IMR-90 (cell line): ENCODE data around the gene SYNE1. TPM values are rescaled to one million over a fixed set of nuclear protein-coding genes. Genes with fewer than 3 reads are reported as not detected.

Source experiments
- ATAC-seq: fragments of 200-7000 bp; cut with Tn5 transposase; 2 replicates; pipeline ENCODE4 v1.9.1; 2020; ENCODE audit warnings: low read depth, mild to moderate bottlenecking, moderate library complexity
- BruUV-seq: library from RNA; stranded (reverse); fragments of 400-500 nt; replicated peaks from 2 replicates; lab custom pipeline; 2021; lab: Mats Ljungman, UMichigan
- CTCF ChIA-PET: fragments of 300-600 bp; formaldehyde crosslinking; extraction: SDS; loops from one replicate; lab custom pipeline; 2021; ENCODE audit warnings: antibody characterized with exemption; lab: Yijun Ruan, JAX
- POLR2A ChIA-PET: fragments of 300-600 bp; sonication (Branson Sonifier 250); formaldehyde crosslinking; loops from one replicate; lab custom pipeline; 2022; ENCODE audit warnings: antibody characterized with exemption; ENCODE audit not compliant: unreplicated experiment; lab: Charles Lee
- DNase-seq: peaks from one replicate; pipeline ENCODE4 v3.0.0; 2013
- H2AFZ ChIP-seq: replicated peaks from 2 replicates; pipeline ENCODE3; 2013; ENCODE audit warnings: low read length, mild to moderate bottlenecking; ENCODE audit not compliant: poor library complexity
- H2AK5ac ChIP-seq: 2 replicates; pipeline ENCODE4 v1.6.1; 2013; ENCODE audit warnings: low read depth, low read length, inconsistent platforms
- H2AK9ac ChIP-seq: replicated peaks from 2 replicates; pipeline ENCODE3; 2013; ENCODE audit warnings: mild to moderate bottlenecking, low read depth, low read length, moderate library complexity; ENCODE audit not compliant: poor library complexity
- H2BK120ac ChIP-seq: 2 replicates; pipeline ENCODE4 v1.6.1; 2013; ENCODE audit warnings: low read depth, low read length, inconsistent platforms
- H2BK15ac ChIP-seq: 3 replicates; pipeline ENCODE4 v1.6.1; 2013; ENCODE audit warnings: low read depth, low read length, inconsistent platforms
- H2BK20ac ChIP-seq: 2 replicates; pipeline ENCODE4 v1.6.1; 2013; ENCODE audit warnings: low read depth, mild to moderate bottlenecking, inconsistent platforms, low read length, moderate library complexity
- H2BK5ac ChIP-seq: 2 replicates; pipeline ENCODE4 v1.6.1; 2013; ENCODE audit warnings: mild to moderate bottlenecking, low read depth, low read length, inconsistent platforms; ENCODE audit not compliant: poor library complexity, severe bottlenecking
- H3K14ac ChIP-seq: replicated peaks from 2 replicates; pipeline ENCODE4 v1.6.1; 2013; ENCODE audit warnings: low read depth, low read length, inconsistent platforms
- H3K18ac ChIP-seq: 2 replicates; pipeline ENCODE4 v1.6.1; 2013; ENCODE audit warnings: low read depth, low read length, control low read depth
- H3K23ac ChIP-seq: 2 replicates; pipeline ENCODE4 v1.6.1; 2013; ENCODE audit warnings: low read depth, low read length, inconsistent platforms
- H3K27ac ChIP-seq: 2 replicates; pipeline ENCODE4 v1.5.1; 2013; ENCODE audit warnings: mild to moderate bottlenecking, control low read depth, low read length; ENCODE audit not compliant: insufficient read depth
- H3K27me3 ChIP-seq: 2 replicates; pipeline ENCODE4 v1.6.1; 2013; ENCODE audit warnings: low read length; ENCODE audit not compliant: control insufficient read depth, insufficient read depth
- H3K36me3 ChIP-seq: 2 replicates; pipeline ENCODE4 v1.6.1; 2013; ENCODE audit warnings: low read length, mixed read lengths; ENCODE audit not compliant: control insufficient read depth, insufficient read depth
- H3K4ac ChIP-seq: 2 replicates; pipeline ENCODE4 v1.6.1; 2013; ENCODE audit warnings: low read depth, low read length, inconsistent platforms
- H3K4me1 ChIP-seq: 2 replicates; pipeline ENCODE4 v1.6.1; 2013; ENCODE audit warnings: low read length, mixed read lengths; ENCODE audit not compliant: control insufficient read depth, insufficient read depth
- H3K4me2 ChIP-seq: 2 replicates; pipeline ENCODE4 v1.6.1; 2013; ENCODE audit warnings: low read depth, mild to moderate bottlenecking, control low read depth, low read length, moderate library complexity
- H3K4me3 ChIP-seq: 2 replicates; pipeline ENCODE4 v1.5.1; 2013; ENCODE audit warnings: low read depth, mild to moderate bottlenecking, control low read depth, low read length, moderate library complexity; ENCODE audit not compliant: insufficient read depth
- H3K56ac ChIP-seq: 2 replicates; pipeline ENCODE4 v1.6.1; 2013; ENCODE audit warnings: low read length, inconsistent platforms; ENCODE audit not compliant: insufficient read depth; ENCODE audit errors: extremely low read depth
- H3K79me1 ChIP-seq, 2 experiments: 2 replicates each; pipeline ENCODE4 v1.6.1; 2013; ENCODE audit warnings: low read length in 2 of 2, inconsistent platforms in 1 of 2, low read depth in 1 of 2
- H3K9ac ChIP-seq: 2 replicates; pipeline ENCODE4 v1.6.1; 2013; ENCODE audit warnings: low read depth, low read length, control low read depth
- H3K9me1 ChIP-seq: 2 replicates; pipeline ENCODE4 v1.6.1; 2013; ENCODE audit warnings: low read length, inconsistent platforms; ENCODE audit not compliant: insufficient read depth
- H3K9me3 ChIP-seq: 2 replicates; pipeline ENCODE4 v1.6.1; 2013; ENCODE audit warnings: low read length; ENCODE audit not compliant: control insufficient read depth, insufficient read depth
- H4K20me1 ChIP-seq: 2 replicates; pipeline ENCODE4 v1.6.1; 2013; ENCODE audit warnings: low read length, inconsistent platforms; ENCODE audit not compliant: insufficient read depth
- H4K5ac ChIP-seq: 2 replicates; pipeline ENCODE4 v1.6.1; 2013; ENCODE audit warnings: mild to moderate bottlenecking, low read depth, low read length, control low read depth
- H4K8ac ChIP-seq, 2 experiments: 2 replicates each; pipeline ENCODE4 v1.6.1; 2013; ENCODE audit warnings: low read depth in 2 of 2, low read length in 2 of 2, control low read depth in 1 of 2, inconsistent platforms in 1 of 2
- H4K91ac ChIP-seq: 2 replicates; pipeline ENCODE4 v1.6.1; 2013; ENCODE audit warnings: low read depth, low read length, inconsistent platforms; ENCODE audit not compliant: insufficient read depth
- BHLHE40 ChIP-seq: fragments of 150-350 bp; IDR thresholded peaks from 2 replicates; pipeline ENCODE4 v1.6.1; 2016; ENCODE audit warnings: mild to moderate bottlenecking, low read depth, low read length
- CEBPB ChIP-seq: IDR thresholded peaks from 2 replicates; pipeline ENCODE4 v1.6.1; 2012; ENCODE audit warnings: low read depth, low read length, improper control_type of control experiment
- CHD1 ChIP-seq: IDR thresholded peaks from 2 replicates; pipeline ENCODE4 v1.6.1; 2012; ENCODE audit warnings: low read depth, low read length, improper control_type of control experiment
- FOS ChIP-seq: fragments of 150-350 bp; IDR thresholded peaks from 2 replicates; pipeline ENCODE4 v1.6.1; 2016; ENCODE audit warnings: low read depth, low read length
- MAFK ChIP-seq: IDR thresholded peaks from 2 replicates; pipeline ENCODE4 v1.6.1; 2012; ENCODE audit warnings: low read depth, low read length, improper control_type of control experiment
- MAZ ChIP-seq: IDR thresholded peaks from 2 replicates; pipeline ENCODE4 v1.6.1; 2012; ENCODE audit warnings: low read depth, mild to moderate bottlenecking, low read length, improper control_type of control experiment, moderate library complexity, borderline replicate concordance
- MXI1 ChIP-seq: IDR thresholded peaks from 2 replicates; pipeline ENCODE4 v1.6.1; 2012; ENCODE audit warnings: low read depth, mild to moderate bottlenecking, low read length, moderate library complexity, borderline replicate concordance
- NFE2L2 ChIP-seq: fragments of 150-350 bp; IDR thresholded peaks from 2 replicates; pipeline ENCODE4 v1.6.1; 2016; ENCODE audit warnings: low read depth, mild to moderate bottlenecking, low read length
- POLR2A ChIP-seq: IDR thresholded peaks from 2 replicates; pipeline ENCODE4 v1.6.1; 2012; ENCODE audit warnings: mild to moderate bottlenecking, low read depth, low read length
- RAD21 ChIP-seq: IDR thresholded peaks from 2 replicates; pipeline ENCODE4 v1.6.1; 2012; ENCODE audit warnings: low read length, improper control_type of control experiment
- RCOR1 ChIP-seq: IDR thresholded peaks from 2 replicates; pipeline ENCODE4 v1.6.1; 2012; ENCODE audit warnings: mild to moderate bottlenecking, low read length, improper control_type of control experiment; ENCODE audit not compliant: insufficient replicate concordance
- RFX5 ChIP-seq: IDR thresholded peaks from 2 replicates; pipeline ENCODE4 v1.8.0; 2012; ENCODE audit warnings: low read depth, mild to moderate bottlenecking, low read length, moderate library complexity
- SMC3 ChIP-seq: fragments of 150-350 bp; IDR thresholded peaks from 2 replicates; pipeline ENCODE4 v1.6.1; 2016; ENCODE audit warnings: low read depth, mild to moderate bottlenecking, antibody characterized with exemption, low read length, moderate library complexity
- WGBS, 2 experiments: methylation state at CpG; one replicate each; pipeline versions ENCODE4 v1.1.5 to v1.1.7; 2013; ENCODE audit warnings: missing lambda C conversion rate in 2 of 2; ENCODE audit not compliant: insufficient read length in 1 of 2; ENCODE audit errors: extremely low coverage in 2 of 2; 5-methylcytosine and 5-hydroxymethylcytosine counted together
- dilution Hi-C: fragments of 300-500 bp; cut with HindIII; formaldehyde crosslinking; loops from one replicate; pipeline ENCODE4 v1.14.3; 2018; ENCODE audit warnings: low sequenced_read_pairs; ENCODE audit not compliant: unreplicated experiment
- in situ Hi-C: fragments of 300-500 bp; cut with MboI; formaldehyde crosslinking; loops from 3 replicates; pipeline ENCODE4 v1.14.3; 2019; ENCODE audit warnings: low sequenced_read_pairs, inconsistent platforms, mixed read lengths
- intact Hi-C: fragments of 100-400 bp; cut with micrococcal nuclease; formaldehyde crosslinking; loops from 2 replicates; pipeline ENCODE4 v1.10.0; 2022
- polyA plus RNA-seq, 3 experiments: library from polyadenylated mRNA; depleted of rRNA; stranded (reverse); fragments of >200 nt; gene quantifications; 2 replicates each; pipeline ENCODE4 v1.2.3, GENCODE V29; 2012; ENCODE audit warnings: low replicate concordance in 1 of 3
- total RNA-seq: library from RNA; depleted of rRNA; stranded (reverse); fragments of >200 nt; gene quantifications from 2 replicates; pipeline ENCODE4 v1.2.3, GENCODE V29; 2012
- TF ChIP-seq, protein P1 (sequence below): fragments of 150-350 bp; IDR thresholded peaks from 2 replicates; pipeline ENCODE4 v1.6.1; 2016; ENCODE audit warnings: low read depth, mild to moderate bottlenecking, low read length, moderate library complexity, borderline replicate concordance
- TF ChIP-seq, protein P2 (sequence below): fragments of 150-350 bp; IDR thresholded peaks from 2 replicates; pipeline ENCODE4 v1.6.1; 2017; ENCODE audit warnings: mild to moderate bottlenecking, antibody characterized with exemption, low read length, low read depth
- TF ChIP-seq, protein P3 (sequence below): conservative IDR thresholded peaks from 2 replicates; pipeline ENCODE4 v1.5.1; 2012; ENCODE audit warnings: mild to moderate bottlenecking, low read depth, low read length, improper control_type of control experiment

SYNE1 gene
- total and polyA plus RNA-seq, 2 of the 4 experiments (the other 2 are of a cell fraction), result 34.1 to 159 TPM

DNA sequence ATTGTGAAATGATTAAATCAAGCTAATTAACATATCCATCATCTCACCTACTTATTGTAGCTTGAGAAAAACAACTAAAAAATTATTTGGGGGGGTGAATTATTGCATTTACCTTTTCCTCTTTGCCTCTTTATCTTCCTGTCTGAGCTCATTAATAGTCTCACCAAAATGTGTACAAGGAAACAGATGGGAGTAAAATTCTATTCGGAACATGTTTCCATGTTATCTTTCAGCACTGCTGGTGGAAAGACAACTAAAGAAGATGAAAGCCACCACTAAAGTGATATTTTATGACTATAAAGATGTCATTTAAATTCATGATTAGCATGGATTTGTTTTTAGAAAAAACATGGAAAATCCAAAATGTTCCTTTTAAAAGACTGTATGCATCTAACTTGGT, 102.6 kb downstream of the SYNE1 start:
- H4K91ac ChIP-seq, result no peak overlapping the region
- H3K9ac ChIP-seq, result no peak overlapping the region
- no peaks in the 10 kb centered on the region for H4K20me1 ChIP-seq
- H3K27me3 ChIP-seq, result no peaks in the 10 kb centered on the region
- intact Hi-C loops, result no loop called here
- H2BK5ac ChIP-seq, result no peak overlapping the region
- no peaks in the 10 kb centered on the region for H3K9me1 ChIP-seq
- H3K79me1 ChIP-seq, result peaks cover 0 to 7% of the 10 kb centered on the region in 2 experiments; a peak in 1 of 4 replicates
- TF ChIP-seq MAZ (no peak), CHD1 (no peak), NFE2L2 (no peak), RFX5 (no peak), POLR2A (no peak), MAFK (no peak), MXI1 (no peak), RCOR1 (no peak), FOS (no peak), CEBPB (no peak), RAD21 (no peak), BHLHE40 (no peak), SMC3 (no peak)
- TF ChIP-seq, protein P1, sequence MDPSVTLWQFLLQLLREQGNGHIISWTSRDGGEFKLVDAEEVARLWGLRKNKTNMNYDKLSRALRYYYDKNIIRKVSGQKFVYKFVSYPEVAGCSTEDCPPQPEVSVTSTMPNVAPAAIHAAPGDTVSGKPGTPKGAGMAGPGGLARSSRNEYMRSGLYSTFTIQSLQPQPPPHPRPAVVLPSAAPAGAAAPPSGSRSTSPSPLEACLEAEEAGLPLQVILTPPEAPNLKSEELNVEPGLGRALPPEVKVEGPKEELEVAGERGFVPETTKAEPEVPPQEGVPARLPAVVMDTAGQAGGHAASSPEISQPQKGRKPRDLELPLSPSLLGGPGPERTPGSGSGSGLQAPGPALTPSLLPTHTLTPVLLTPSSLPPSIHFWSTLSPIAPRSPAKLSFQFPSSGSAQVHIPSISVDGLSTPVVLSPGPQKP, result no peak
- TF ChIP-seq, protein P2, sequence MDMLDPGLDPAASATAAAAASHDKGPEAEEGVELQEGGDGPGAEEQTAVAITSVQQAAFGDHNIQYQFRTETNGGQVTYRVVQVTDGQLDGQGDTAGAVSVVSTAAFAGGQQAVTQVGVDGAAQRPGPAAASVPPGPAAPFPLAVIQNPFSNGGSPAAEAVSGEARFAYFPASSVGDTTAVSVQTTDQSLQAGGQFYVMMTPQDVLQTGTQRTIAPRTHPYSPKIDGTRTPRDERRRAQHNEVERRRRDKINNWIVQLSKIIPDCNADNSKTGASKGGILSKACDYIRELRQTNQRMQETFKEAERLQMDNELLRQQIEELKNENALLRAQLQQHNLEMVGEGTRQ, result no peak
- TF ChIP-seq, protein P3, sequence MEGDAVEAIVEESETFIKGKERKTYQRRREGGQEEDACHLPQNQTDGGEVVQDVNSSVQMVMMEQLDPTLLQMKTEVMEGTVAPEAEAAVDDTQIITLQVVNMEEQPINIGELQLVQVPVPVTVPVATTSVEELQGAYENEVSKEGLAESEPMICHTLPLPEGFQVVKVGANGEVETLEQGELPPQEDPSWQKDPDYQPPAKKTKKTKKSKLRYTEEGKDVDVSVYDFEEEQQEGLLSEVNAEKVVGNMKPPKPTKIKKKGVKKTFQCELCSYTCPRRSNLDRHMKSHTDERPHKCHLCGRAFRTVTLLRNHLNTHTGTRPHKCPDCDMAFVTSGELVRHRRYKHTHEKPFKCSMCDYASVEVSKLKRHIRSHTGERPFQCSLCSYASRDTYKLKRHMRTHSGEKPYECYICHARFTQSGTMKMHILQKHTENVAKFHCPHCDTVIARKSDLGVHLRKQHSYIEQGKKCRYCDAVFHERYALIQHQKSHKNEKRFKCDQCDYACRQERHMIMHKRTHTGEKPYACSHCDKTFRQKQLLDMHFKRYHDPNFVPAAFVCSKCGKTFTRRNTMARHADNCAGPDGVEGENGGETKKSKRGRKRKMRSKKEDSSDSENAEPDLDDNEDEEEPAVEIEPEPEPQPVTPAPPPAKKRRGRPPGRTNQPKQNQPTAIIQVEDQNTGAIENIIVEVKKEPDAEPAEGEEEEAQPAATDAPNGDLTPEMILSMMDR, result no peak
- no peak overlapping the region for H2AK9ac ChIP-seq
- H4K5ac ChIP-seq, result no peak overlapping the region
- no peaks in the 10 kb centered on the region for H3K9me3 ChIP-seq
- no peak overlapping the region for H4K8ac ChIP-seq
- DNase-seq, result no peak
- no peak overlapping the region for H3K27ac ChIP-seq
- no peak overlapping the region for H3K14ac ChIP-seq
- POLR2A ChIA-PET, result no interaction called here
- H2AK5ac ChIP-seq, result no peak overlapping the region
- no peak overlapping the region for H2BK20ac ChIP-seq
- H3K23ac ChIP-seq, result no peak overlapping the region
- in situ Hi-C loops, result no loop called here
- H2BK15ac ChIP-seq, result no peak overlapping the region
- H2AFZ ChIP-seq, result no peak overlapping the region
- no peak overlapping the region for H3K18ac ChIP-seq
- H3K4ac ChIP-seq, result no peak overlapping the region
- dilution Hi-C loops, result no loop called here
- H3K4me1 ChIP-seq, result peaks cover 2% of the 10 kb centered on the region; the same call in 1 of the 2 replicates
- no TSS peak for BruUV-seq
- CTCF ChIA-PET, result interaction anchor here (1.4 kb wide), 1 partner anchor 18 kb away, joined by 4 read pairs; no protein-coding TSS in a partner anchor
- no CpG with 5 or more reads among the region's 1 CpG for WGBS, 2 experiments
- no peak for ATAC-seq
- 0 out of 2 replicates have a peak, but pooled peaks cover 1% of the 10 kb centered on the region for H3K36me3 ChIP-seq
- H3K4me2 ChIP-seq, result no peak overlapping the region
- no peak overlapping the region for H2BK120ac ChIP-seq
- H3K4me3 ChIP-seq, result no peak overlapping the region
- H3K56ac ChIP-seq, result no peak overlapping the region
